HG03064 (cell line): ENCODE data around the gene PRSS53.
"Not testable (repeated sequence)": the region's sequence is repeated elsewhere in the genome, so short reads cannot be mapped to it uniquely, and the experiment has no call there.

Experiments used
- ATAC-seq: cut with Tn5 transposase; IDR thresholded peaks from one replicate; pipeline ENCODE4 v1.9.1; 2021; ENCODE audit warnings: low read depth; ENCODE audit not compliant: unreplicated experiment

PRSS53 gene

DNA sequence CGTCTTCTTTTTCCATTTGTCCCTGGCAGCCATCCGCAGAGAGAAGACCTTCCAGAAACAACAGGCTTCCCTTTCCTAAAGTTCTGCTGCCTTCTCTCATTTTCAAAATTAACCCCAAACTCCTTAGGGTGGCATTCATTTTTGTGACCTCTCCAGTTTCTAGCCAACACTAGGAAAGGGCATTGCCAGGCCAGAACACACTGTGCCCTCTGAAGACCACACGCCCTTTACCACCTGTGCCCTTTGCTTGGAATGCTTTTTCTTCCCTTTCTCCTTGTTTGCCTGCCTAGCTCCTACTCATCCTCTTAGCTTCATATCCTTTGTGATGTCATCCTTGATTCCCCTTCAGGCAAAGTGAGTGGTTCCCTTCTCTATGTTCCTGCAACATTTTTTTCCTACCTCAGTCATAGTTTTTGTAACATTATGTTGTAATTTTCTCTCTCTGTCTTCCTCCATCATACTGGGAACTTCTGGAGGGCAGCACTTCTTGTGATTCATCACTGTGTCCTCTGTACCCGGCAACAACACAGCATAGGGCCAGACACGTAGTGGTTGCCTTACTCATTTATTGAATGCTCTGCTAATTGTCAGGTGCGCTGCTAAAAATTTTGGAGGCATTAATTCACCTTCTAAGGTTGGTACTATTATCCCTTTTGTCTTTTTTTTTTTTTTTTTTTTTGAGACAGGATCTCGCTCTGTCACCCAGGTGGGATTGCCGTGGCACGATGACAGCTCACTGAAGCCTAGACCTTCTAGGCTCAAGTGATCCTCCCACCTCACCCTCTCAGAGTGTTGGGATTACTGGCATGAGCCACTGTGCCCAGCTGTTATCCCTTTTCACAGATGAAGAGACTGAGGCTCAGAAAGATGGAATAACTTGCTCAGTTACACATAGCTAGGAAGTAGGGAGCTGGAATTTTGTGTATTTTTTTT, 29.7 kb upstream of the PRSS53 start:
- no peak for ATAC-seq

DNA sequence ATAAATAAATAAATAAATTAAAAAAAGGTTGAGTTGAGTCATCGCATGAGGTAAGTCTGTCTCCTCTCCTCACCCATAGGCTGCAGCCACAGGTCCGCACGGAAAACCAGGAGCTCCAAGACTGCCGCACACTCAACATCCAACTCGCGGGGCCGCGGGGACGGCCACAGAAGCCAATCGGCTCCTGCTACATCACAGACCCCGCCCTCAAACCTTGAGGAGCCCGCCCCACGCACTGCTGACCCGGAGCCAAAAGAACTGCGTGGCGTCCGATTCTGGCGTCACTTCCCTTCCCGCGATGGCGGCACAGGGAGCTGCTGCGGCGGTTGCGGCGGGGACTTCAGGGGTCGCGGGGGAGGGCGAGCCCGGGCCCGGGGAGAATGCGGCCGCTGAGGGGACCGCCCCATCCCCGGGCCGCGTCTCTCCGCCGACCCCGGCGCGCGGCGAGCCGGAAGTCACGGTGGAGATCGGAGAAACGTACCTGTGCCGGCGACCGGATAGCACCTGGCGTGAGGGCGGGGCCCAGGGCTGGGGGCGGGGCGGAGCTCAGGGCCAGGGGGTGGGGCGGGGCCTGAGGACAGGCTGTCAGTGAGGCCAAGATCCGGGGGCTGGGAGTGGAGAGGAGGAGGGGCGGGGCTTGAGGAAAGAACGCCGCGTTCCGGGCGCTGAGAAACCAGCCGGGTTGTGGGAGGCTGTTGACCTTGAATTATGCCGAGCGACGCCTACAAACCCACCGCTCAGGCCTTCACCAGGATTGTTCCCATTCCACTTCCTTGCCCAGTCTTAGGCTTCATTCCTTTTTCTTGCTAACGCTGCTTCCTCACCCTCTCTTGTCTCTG, 28.9 kb upstream of the PRSS53 start, which contains the start of gene KAT8:
TSS of gene KAT8 (plus strand) at position 281 of the 839 bp plus-strand sequence. CDS start at position 299, 18 bp downstream.
- peak; percentile 87 for ATAC-seq

DNA sequence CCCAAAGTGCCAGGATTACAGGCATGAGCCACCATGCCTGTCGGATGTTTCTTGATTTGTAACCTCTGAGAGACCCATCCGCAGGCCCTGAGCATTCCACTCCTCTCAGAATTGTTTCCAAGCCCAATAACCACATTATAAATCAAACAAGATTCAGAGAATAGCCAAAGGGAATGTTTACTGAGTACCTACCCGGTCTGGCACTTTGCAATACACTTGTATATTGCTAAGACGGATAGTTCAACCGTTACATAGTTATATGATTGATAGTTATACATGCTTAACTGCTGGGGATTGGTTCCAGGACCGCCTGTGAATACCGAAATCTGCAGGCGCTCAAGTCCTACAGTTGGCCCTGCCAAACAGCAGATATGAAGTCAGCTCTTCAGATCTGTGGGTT, 25.7 kb upstream of the PRSS53 start:
- ATAC-seq, result no peak

DNA sequence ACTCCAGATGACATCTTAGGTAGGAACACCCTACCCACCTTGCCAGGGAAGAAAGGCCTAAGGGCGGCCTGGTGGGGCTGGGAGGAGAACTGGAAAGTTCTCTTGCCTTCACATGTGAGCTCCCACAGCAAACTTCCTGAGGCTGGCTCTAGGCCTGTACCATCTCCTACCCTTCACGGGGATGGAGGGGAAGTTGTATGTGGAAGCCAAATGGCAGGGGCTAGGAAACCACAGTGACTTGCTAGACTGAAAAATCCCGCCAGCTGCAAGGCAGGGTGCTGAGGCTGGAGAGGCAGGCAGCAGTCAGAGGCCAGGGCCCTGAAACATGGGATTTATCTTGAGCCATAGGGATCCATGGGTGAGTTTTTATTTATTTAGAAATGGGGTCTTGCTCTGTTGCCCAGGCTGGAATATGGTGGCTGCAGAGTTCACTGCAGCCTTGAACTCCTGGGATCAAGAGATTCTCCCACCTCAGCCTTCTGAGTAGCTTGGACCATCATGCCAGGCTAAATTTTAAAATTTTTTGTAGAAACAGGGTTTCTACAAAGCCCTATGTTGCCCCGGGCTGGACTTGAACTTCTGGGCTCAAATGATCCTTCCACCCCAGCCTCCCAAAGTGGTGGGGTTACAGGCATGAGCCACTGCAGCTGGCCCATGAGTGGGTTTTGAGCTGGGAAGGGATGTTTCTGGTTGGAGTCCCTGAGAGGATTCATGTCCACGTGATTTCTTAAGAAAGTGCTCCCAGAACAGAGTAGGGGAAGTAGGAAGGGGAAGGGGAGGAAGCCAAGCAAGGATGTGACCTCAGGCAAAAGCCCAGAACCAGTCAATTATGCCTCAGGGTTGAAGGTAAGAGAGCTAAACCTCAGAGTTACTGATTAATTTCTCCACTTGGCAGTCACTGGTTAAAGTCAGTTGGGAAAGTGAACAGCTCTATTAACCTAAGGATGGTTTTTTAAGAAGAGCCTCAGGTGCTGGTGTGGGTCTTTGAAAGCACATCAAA, 24.7 kb upstream of the PRSS53 start:
- no peak for ATAC-seq

DNA sequence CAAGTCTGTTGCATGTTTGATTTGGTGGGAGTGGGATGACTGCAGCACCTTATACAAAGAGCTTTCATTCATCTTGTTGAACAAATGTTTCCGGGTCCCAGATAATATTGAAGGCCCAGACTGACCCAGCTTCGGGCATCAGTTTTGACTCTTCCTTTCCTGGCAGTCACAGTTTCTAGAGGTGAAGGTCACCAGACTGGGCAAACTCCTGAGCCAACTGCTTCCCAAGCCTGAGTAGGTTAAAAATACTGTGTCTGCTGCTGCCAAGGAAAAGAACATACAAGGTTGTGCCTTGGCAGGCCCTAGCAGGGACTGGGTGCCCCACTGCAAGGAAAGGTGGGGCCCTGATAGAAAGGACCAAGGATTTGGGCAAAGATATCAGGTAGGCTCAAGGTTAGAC, 24.0 kb upstream of the PRSS53 start:
- ATAC-seq, result no peak

DNA sequence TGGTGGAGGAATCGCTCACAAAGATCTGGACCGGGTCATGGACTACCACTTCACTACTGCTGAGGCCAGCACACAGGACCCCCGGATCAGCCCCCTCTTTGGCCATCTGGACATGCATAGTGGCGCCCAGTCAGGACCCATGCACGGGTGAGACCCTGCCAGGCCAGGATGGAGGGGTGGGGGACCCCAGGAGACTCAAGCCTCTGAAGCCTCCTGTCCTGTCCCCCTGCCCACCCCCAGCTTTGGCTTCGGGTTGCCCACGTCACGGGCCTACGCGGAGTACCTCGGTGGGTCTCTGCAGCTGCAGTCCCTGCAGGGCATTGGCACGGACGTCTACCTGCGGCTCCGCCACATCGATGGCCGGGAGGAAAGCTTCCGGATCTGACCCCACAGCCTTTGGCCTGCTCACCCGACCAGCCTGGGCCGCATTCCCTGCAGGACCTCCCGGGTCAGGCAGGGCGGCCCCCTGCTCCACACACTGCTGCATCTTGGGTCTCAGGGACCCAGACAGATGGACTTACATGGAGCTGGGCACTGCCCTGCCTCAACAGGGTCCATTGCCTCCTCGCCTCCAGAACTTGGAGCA, 23.2 kb upstream of the PRSS53 start:
- ATAC-seq, result no peak

DNA sequence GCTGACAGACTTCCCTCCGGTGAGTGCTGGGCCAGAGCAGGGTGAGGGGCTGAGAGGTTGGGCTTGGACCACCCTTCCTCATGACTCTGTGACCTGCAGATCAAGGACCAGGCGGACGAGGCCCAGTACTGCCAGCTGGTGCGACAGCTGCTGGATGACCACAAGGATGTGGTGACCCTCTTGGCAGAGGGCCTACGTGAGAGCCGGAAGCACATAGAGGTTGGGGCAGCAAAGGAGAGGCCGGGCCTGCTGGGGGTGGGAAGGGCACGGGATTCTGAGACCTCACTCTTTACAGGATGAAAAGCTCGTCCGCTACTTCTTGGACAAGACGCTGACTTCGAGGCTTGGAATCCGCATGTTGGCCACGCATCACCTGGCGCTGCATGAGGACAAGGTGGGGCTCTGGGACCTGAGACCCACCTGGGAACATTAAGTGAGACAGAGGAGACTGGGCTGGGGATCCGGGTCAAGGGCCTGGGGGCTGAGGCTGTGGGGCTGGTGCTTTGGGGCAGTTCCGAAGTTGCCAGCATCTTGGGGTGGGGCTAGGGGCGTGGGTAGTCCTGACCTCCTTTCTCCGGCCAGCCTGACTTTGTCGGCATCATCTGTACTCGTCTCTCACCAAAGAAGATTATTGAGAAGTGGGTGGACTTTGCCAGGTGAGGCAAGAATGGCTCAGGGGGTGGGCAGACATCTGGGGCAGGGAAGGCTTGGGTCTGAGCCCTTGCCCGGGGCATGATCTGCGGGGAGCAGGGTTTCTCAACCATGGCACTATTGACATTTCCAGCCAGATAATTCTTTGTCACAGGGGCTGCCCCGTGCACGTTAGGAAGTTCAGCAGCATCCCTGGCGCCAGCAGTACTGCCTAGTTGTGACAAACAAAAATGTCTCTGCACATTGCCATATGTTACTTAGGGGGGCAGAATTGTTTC, 21.6 kb upstream of the PRSS53 start:
- no peak for ATAC-seq

DNA sequence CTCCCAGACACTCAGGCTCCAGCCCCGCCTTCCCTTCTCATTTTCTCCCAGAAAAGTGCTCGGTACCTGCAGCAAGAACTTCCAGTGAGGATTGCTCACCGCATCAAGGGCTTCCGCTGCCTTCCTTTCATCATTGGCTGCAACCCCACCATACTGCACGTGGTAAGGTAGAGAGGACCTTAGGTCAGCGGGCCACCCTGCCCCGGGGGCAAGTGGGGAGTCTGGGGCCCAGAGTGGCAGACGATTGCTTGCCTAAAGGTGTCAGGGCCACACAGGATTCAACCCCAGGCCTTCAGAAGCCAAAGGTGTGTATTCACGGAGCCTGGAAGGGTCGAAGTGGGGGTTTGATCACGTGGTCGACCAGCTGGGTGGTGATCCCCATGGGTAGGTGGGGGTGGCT, 20.9 kb upstream of the PRSS53 start:
- no peak for ATAC-seq

DNA sequence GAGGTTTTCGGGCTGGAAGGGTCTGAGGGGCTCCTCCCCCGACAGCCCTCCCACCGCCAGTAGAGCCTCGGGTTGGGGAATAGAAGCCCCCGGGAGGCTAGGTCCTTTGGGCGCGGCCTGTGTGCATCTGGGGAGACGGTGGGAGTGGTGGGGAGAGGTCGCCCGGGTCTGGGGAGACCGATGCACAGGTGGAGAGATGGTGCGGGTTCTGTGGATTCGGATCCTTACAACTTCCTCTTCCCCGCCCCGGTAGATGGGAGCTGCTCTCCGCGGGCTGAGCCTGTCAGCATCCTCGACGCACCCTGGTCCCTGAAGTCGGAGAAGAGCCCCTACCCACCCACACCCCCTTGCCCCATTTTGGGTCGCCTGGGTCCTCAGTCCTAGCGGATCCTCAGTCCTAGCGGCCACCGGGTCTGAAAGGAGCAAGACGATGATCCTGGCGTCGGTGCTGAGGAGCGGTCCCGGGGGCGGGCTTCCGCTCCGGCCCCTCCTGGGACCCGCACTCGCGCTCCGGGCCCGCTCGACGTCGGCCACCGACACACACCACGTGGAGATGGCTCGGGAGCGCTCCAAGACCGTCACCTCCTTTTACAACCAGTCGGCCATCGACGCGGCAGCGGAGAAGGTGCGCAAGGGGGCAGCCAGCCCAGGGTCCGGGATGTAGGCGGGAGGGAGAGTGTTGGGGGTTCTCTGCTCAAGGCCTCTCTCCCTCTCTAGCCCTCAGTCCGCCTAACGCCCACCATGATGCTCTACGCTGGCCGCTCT, 20.2 kb upstream of the PRSS53 start:
- ATAC-seq, result no peak

DNA sequence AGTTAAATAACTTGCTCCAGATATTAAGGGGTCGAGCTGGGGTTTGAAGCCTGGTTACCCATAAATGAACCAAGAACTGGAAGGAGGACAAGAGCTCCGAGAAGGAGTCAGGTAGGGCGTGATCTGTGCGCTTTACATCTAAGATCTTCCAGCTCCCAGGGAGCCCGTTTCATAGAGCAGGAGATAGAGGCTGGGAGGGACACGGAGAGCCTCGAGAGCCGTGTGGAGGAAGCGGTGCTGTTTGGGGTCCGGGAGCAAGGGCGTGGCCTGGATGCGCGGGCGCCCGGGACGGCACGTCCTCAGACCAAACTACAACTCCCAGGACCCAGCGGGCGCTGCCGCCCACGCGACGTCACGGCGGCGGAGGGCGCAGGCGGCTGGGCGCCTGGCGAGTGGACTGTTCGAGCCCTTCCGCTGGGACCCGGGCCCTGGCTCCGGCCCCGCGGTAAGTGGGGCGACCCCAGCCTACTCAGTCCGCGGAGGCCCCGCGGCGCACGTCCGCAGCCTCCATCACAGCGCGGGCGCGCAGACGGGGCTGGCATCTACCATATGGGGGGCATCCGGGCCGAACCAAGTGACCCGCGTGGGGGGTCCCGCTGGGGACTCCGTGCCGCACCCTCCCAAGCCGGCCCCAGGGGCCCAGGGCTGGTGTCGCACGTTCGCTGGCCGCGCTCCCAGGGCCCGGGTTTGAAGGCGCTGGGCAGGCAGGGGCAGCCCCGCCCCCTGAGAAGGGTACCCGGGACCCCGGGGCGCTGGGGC, 19.5 kb upstream of the PRSS53 start, which contains the start of gene BCKDK:
TSS of gene BCKDK (plus strand) at position 352 of the 759 bp plus-strand sequence. CDS start 838 bp downstream, outside the sequence.
- peak; percentile 73 for ATAC-seq

DNA sequence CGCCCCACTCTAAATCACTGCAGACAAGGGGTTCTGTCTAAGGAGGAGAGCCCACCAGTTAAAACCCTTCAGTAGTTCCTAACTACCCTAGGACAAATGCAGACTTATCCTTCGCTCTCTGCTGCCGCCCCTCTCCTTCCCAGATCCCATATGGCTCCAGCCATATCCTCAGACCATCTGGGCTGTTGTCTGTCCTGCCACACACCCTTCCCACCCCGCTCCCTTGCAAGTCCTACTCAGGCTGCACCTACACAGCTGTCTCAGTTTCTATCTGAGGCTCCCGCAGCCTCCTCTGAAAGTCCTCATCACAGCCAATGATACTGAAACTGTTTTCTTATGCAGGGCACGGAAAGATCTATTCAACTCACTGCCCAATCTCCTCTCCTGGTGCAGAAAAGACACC, 18.7 kb upstream of the PRSS53 start:
- peak; percentile 57 for ATAC-seq

DNA sequence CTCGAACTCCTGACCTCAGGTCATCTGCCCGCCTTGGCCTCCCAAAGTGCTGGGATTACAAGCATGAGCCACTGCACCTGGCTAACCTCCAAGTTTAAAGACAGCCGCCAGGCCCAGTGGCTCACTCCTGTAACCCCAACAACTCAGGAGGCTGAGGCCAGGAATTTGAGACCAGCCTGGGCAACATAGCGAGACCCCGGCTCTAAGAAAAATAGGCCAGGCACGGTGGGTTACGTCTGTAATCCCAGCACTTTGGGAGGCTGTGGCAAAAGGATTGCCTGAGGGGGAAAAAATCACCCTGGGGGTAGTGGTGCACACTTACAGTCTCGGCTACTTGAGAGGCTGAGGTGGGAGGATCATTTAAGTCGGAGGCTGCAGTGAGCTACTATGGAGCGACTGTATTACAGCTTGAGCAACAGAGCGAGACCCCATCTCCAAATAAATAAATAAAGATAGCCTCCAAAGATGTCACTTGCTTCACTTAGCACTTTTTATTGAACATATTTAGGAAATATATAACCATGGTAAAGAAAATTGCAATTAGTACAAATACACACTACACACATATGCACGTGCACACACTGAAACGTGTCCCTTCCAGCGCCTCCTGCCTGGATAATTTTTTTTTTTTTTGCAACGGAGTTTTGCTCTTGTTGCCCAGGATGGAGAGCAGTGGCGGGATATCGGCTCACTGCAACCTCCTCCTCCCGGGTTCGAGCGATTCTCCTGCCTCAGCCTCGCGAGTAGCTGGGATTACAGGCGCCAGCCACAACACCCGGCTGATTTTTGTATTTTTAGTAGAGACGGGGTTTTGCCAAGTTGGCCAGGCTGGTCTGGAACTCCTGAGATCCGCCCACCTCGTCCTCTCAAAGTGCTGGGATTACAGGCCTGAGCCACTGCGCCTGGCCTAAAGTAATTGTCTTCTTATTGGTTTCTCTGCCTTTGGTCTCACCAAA, 18.0 kb upstream of the PRSS53 start:
- ATAC-seq, result no peak

DNA sequence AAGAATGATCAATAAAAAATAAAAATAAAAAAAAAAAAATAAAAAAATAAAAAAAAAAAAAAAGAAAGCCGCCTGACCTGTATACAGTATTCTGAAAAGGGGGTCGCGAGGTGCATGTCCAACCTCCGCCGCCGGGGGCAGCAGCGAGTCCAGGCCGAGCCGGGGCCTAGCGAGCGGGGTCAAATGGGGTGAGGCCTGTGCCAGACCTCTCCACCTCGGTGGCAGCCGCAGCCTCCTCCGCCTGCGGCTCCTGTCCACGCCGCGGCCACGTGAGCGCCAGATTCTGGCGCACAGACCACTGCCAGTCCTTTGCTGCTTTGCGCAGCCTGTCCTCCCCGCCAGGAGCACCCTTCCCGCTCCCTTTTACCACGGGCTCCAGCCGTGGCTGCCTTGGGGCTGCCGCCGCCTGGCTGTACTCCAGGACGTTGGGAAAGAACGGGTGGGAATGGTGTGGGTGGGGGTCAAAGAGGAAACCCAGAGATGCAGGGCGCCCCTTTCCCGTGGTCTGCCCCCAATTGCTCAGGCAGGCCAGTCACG, 17.0 kb upstream of the PRSS53 start:
- no peak for ATAC-seq

DNA sequence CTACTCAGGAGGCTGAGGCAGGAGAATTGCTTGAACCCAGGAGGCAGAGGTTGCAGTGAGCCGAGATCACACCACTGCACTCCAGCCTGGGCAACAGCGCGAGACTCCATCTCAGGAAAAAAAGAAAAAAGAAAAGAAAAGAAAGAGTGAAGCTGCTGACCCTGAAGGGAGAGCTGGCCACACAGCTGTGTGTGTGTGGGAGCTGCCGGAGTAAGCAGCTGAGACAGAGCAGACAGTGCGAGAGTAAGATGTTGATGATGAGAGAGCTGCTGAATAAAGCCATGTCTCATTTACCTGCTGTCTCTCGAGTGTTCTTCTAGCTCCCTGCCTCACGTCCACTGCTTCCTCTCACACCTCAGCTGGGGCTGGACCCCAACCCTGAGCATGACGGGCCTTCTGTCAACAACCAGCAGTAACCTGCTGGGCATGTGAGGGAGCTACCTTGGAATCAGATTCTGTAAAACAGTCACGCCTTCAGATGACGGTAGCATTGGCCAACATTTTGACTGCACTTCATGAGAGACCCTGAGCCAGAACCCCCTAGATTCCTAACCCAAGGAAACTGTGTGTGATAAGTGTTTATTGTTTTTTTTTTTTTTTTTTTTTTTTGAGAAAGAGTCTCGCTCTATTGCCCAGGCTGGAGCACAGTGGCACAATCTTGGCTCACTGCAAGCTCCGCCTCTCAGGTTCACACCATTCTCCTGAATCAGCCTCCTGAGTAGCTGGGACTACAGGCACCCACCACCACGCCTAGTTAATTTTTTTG, 12.3 kb upstream of the PRSS53 start:
- not testable (repeated sequence) for ATAC-seq
